Measurements from ENCODE around the gene TIGD6.
"Not testable (repeated sequence)": the region's sequence is repeated elsewhere in the genome, so short reads cannot be mapped to it uniquely, and the experiment has no call there.

TIGD6 gene

DNA sequence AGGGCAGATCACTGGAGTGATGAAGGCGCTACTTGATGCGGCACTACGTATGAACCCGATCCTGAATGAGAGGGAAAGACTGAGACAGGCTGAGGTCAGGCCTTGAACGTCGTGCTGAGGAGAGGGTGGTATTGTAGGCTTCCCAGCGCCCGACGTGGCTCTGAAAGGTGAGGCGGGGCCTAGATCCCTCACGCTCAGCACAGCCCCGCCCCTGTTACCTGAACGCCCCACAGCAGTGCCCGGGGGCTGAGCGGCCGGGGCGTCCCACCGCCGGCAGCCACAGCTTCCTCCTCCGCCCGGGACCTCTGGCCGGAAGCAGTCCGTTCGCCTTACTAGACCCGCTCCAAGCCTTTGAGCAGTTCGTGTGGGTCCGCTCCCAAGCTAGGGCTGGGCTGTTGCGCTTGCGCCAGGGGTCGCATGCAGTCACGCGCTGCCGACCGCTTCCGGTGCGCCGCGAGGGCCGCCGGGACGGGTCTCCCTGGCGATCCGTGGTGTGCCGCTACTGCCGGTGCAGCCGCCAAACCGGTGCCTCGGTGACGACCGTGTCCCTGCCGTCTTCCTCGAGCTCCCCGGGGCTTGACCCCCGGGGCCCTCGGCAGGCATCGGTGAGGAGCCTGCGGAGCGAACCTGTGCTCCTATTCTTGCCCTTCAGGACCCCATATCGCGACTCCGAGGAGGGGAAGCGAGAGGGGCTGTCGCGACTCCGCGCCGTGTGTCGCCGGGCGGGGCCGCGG is at the start of gene TIGD6, which contains the start of gene HMGXB3:
TIGD6 (minus strand) TSS at position 399 of the 734 bp plus-strand sequence. CDS start 4,306 bp downstream, outside the sequence.
HMGXB3 (plus strand) TSS at position 484 of the 734 bp plus-strand sequence. CDS start 4,114 bp downstream, outside the sequence.
- peak; percentile 97 for DNase-seq (ENCODE audit: low spot score)

DNA sequence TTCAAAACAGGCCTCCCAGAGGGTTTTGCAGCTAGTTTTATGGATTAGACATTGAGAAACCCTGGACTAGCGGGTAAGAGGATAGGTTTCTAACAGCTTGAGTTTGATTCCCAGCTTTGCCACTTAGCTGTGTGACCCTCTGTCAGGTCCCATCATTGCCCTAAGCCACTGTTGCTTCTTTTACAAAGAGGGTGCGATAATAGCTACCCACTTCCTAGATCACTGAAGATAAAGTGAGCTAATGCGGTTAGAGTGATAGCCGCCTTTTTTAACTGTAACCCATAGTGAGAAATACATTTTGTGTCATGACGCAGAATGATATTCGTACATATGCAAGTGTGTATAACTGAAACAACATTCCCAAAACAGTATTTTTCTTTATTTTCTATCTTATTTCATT is 45.6 kb upstream of the TIGD6 start:
- no peak for DNase-seq (ENCODE audit: low spot score)

DNA sequence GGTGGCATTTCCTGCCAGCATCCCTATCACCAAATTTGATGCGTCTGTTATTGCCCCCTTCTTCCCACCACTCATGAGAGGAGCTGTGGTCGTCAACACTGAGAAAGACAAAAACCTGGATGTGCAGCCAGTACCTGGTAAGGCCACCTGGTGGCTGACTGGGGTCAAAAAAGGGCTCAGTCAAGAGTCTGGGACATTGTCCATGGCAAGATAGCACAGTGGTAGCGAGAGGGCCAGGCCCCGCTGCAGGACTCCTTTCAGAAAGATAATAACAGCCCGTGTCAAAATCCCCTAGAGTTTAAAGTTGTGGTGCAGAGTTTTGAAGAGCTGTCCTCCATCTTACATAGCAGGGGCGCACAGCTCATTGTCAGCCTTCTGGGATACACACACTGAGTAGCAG is 45.1 kb upstream of the TIGD6 start:
- DNase-seq (ENCODE audit: low spot score): no peak

DNA sequence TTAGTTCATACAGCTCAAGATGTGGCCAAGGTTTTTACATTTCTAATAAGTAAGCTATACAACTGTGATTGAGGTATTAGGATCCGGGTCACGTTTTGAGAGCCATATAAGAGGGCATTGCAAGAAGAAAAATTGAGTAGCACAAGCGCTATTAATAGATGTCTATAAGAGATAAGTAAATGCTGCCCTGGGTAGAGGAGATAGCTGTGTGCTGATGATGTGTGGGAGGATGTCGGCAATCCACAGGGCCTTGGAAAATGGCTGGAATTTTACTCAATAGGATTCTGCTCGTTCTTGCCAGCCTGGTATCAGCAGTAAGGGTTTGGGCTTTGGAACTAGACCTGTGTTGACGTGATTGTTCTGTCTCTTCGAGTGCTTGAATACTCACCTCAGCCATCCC is 44.3 kb upstream of the TIGD6 start:
- no peak for DNase-seq (ENCODE audit: low spot score)

DNA sequence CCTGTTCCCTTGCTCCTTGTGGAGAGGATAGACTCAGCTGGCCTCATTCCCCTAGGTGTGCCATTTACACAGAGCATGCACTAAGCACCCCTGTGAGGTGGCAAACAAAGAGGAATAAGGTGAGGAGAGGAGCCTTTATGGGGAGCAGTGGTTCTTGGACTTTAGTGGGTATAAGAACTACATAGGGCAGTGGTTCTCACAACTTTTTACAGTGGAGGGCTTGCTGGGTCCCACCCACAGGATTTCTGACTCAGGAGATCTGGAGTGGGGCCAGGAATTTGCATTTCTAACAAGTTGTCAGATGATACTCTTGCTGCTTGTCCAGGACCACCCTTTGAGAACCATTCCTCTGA is 43.9 kb upstream of the TIGD6 start:
- peak; percentile 20 for DNase-seq (ENCODE audit: low spot score)

DNA sequence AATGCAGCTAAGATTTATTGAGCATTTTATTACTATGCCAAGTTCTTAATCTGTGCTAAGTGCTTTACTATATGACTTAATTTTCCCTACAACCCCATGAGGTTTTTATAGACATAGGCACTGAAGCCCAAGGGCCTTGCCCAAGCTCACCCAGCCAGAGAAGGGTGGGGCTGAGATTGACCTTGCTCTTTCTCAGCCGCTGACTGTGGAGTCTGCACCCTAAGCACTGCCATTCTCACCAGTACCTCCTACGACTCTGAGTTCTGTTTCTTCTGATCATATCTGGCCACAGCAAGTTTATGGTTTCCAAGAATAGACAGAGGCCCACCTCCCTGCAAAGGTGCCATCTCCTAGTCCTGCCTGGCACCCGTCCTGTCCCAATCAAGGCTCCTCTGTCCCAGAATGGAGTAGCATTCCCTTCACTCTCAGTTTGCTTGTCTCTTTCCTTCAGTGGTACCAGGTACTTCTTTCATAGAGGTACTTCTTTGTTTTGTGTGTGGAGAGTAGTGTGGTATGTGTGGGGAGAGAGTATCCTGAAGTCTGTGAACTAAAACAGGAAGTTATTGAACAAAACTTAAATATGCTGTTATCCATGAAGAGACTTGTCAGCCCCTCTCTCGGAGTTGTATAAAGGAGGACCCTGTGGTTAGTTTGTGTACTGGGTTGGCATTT is 43.3 kb upstream of the TIGD6 start:
- peak; percentile 9 for DNase-seq (ENCODE audit: low spot score)

DNA sequence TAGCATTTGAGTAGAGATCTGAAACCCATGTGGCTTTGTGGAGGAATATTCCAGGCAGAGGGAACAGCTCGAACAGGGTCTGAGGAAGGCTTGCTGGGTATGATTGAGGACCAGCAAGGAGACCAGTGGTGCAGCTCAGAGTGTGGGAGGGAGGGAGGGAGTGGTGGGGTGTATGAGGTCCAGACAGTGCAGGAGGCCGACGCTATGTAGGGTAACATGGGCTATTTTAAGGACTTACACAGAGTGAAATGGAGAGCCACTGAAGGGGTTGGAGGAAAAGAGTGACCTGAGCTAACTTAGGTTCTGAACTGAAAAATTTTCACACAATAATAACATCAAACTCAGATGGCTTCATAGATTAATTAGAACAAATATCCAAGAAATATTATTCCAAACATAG is 42.0 kb upstream of the TIGD6 start:
- no peak for DNase-seq (ENCODE audit: low spot score)

DNA sequence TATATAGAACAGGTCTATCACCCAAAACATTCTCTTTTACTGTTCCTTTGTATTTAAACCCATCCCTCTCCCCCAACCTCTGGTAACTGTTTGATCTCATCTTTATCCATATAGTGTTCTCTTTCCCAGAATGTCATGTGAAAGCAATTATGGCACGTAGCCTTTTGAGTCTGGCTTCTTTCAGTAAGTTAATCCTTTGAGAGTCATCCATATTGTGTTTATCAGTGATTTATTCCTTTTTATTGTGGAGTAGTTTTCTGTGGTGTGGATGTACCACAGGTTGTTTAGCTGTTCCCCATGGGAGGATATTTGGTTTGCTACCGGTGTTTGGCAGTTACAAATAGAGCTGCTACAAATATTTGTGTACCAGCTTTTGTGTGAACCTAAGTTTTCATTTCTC is 38.1 kb upstream of the TIGD6 start:
- no peak for DNase-seq (ENCODE audit: low spot score)

DNA sequence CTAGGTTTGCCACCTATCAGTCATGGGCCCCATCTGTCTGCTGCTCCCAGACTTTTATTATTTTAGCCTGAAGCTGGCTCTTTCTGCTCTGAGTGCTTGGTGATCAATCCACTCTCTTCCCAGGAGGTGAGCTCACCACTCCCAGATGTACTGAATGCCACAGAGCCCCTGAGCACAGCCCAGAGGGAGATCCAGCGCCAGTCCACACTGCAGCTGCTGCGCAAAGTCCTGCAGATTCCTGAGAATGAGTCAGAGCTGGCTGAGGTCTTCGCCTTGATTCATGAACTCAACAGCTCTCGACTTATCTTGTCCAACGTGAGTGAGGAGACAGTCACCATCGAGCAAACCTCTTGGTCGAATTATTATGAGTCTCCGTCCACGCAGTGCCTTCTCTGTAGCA is 36.1 kb upstream of the TIGD6 start:
- DNase-seq (ENCODE audit: low spot score): peak; percentile 37

DNA sequence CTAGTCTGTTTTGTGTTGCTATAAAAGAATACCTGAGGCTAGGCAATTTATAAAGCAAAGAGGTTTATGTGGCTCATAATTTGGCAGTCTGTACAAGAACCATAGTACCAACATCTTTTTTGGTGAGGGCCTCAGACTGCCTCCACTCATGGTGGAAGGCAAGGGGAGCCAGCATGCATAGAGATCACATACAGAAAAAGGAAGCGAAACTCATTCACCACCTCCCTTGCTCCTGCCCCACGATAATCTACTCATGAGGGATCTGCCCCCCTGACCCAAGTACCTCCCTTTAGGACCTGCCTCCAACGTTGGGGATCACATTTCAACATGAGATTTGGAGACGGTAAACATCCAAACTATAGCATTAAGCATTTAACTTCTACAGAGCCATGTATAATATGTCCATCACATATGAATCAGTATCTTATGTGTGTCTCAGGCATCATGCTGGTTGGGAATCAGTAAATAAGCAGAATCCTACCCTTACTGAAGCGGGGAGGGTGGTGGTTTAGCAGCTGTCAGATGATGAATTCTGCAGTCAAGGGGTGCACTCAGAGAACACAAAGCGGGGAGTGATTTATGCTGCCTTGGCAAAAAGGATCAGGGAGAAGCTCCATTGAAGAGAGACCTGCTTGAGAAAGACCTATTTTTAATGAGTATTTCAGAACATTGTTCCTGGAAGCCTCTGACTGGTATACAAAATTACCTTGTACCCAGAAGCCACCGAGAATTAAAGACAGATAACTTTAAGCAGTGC is 34.9 kb upstream of the TIGD6 start:
- DNase-seq (ENCODE audit: low spot score): no peak

DNA sequence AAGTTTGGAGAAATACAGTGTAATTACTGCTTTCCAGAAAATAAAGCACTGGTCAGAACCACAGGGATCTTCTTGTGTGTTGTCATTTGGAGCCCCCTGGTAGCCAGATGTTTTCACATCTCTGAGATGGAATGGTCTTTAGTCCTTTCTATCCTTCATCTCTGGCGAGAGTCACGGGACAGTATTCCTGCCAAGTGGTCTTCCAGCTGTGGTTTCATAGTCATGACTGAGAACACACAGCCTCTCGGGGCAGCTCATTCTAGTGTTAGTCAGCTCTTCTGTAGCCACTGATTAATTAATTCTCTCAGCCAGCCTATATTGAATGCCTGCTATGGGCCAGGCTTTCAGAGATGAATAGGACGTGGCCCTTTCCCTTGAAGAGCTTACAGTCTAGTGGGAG is 34.2 kb upstream of the TIGD6 start:
- peak; percentile 34 for DNase-seq (ENCODE audit: low spot score)

DNA sequence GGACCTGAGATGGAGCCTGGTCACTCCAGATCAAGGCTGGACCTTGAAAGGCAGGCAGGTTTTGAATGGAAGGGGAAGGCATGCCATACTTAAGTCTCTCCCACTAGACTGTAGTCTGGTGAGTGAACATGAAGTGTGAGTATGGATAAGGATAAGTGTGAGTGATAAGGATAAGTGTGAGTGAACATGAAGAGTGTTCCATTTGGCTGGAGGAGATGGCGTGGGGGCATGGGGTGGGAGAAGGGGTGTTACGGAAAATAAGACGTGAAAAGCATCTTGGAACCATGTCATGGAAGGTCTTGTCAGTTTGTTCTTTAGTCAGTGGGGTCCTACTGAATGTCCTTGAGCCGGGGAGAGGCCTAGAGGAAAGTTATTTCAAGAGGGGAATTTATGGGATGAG is 32.9 kb upstream of the TIGD6 start:
- DNase-seq (ENCODE audit: low spot score): no peak

DNA sequence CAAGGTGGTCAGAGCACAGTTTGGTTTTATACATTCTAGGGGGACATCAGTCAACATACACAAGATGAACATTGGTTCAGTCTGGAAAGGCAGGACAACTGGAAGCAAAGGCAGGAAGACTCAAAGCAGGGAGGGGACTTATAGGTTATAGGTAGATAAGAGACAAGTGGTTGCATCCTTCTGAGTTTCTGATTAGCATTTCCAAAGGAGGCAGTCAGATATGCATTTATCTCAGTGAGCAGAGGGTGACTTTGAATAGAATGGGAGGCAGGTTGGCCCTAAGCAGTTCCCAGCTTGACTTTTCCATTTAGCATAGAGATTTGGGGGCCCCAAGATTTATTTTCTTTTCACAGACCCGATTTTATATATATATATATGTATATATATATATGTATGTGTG is 27.6 kb upstream of the TIGD6 start:
- DNase-seq (ENCODE audit: low spot score): not testable (repeated sequence)

DNA sequence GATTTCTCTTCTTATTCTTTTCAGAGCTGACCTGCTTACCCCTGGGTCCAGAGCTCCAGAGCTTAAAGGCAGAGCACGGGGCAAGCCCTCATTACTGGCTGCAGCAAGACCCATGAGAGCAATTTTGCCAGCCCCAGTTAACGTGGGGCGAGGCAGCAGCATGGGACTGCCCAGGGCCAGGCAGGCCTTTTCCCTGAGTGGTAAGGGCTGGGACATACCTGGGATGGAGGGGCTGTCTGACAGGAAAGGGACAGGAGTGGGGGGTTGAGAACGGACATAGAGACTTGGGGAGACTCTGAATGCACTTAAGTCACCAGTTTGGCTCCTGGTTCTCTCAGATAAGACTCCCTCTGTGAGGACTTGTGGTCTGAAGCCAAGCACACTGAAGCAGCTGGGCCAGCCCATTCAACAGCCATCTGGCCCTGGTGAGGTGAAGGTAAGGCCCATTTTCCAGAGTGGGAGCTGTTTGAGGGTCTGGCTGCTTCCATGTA is 26.3 kb upstream of the TIGD6 start:
- DNase-seq (ENCODE audit: low spot score): no peak

DNA sequence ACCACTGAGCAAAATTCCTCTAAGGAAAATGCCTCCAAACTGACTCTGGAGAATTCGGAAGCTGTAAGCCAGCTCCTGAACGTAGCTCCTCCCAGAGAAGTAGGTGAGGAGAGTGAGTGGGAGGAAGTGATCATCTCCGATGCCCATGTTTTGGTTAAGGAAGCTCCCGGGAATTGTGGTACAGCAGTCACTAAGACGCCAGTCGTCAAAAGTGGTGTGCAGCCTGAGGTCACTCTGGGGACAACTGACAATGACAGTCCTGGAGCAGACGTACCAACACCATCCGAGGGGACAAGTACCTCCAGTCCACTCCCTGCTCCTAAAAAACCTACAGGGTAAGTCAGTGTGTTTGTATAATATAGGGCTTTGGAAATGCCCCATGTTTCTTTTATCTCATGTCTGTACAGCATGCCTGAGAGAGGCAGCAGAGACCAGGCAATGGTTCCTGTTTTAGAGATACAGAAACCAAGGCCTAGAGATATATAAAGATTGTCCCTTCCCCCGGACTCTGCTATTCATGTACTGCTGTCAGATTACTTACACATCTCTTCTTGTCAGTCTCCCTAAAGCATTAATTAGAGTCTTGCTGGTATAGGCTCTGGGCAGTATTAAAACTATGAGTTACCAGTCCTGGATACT is 24.0 kb upstream of the TIGD6 start:
- DNase-seq (ENCODE audit: low spot score): no peak

DNA sequence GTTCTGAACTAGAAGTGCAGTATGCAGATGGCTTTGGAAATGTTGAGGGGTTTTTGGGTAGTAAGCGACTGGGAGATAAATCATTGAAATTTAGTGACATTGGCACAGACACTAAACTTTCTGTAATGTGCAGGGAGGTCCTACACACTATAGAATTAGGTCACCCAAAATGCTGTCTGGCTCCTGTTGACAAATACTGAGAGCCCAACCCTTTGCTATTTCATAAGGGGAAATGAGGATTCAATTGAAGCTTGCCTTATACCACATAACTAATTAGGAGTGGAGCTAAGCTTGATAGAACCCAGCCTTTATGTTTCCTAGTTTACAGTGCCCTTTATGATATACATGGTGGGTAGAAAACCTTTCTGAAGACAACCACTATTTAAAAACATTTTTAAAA is 22.7 kb upstream of the TIGD6 start:
- DNase-seq (ENCODE audit: low spot score): no peak

DNA sequence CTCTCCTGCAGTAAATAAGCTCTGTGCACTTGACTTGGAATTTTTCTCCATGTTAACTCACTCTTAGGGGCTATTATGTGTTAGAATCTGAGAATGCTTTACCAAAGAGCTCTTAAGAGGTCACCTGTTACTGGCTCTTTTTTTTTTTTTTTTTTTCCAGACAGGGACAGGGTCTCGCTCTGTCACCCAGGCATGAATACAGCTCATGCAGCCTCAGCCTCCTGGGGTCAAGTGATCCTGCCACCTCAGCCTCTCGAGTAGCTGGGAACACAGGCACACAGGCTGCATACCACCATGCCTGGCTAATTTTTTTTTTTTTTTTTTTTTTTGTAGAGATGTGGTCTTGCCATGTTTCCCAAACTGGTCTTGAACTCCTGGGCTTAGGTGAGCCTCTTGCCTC is 22.2 kb upstream of the TIGD6 start:
- DNase-seq (ENCODE audit: low spot score): peak; percentile 84

DNA sequence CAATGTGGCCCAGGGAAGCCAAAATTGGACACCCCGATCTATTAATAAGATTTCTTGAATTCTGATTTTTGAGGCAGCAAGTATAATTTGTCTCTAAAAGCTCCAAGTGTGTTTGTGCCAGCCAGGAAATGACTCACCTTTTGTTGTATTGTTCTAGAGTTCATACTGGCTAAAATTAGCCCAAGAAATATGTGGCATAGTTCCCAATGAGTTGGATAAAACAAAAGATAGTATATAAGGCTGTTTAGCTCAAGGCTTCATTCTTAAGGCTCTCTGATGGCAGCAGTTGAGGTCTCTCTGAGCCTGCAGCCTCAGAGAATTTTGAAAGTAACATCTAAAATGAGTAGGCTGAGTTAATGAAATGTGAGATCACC is 21.7 kb upstream of the TIGD6 start:
- DNase-seq (ENCODE audit: low spot score): peak; percentile 86

DNA sequence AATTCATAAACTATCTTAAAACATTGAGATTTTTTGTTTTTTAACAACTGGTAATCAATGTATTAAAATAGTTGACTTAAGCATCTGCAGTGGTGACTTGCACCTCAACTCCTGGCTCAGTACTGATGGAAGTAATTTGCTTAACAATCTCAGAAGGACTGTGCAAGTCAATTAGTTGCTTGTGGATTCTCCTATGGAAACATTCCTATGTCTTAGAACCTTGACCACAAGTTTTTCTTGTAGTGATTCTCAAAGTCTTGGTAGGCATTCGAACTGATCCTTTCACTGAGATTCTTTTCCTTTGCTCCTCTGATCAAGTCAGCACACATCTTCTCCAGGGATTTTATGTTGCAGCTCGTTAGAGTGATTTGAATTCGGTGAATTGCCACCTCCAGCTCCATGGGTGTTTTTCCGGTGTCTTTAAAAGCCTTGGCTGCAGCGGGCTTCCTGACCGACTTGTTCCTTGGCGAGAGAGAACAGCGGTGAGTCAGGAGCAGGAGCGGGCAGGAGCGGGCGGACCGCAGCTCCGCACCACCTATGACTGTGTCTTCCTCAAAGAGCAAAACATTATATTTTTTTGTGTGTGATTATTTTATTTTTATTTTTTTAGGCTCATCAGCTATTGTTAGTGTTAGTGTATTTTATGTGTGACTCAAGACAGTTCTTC is 21.2 kb upstream of the TIGD6 start:
- DNase-seq (ENCODE audit: low spot score): peak; percentile 53

DNA sequence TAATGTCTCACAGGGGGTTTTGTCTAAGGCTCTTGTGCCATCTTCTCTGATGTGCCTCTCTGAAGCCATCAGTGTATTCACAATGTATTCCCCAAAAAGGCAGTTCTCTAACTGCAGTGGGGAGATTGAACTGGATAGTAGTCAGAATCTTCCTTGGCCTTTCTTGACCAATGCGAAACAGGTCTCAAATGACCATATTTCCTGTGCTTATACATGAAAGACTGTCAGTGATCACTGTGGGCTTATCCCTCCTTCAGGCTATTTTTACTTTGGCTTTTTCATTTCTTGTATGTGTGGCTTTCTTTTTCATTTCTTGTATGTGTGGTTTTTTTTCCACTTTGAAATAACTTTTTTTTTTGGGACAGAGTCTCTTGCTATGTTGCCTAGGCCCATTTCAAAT is 19.8 kb upstream of the TIGD6 start:
- DNase-seq (ENCODE audit: low spot score): no peak

DNA sequence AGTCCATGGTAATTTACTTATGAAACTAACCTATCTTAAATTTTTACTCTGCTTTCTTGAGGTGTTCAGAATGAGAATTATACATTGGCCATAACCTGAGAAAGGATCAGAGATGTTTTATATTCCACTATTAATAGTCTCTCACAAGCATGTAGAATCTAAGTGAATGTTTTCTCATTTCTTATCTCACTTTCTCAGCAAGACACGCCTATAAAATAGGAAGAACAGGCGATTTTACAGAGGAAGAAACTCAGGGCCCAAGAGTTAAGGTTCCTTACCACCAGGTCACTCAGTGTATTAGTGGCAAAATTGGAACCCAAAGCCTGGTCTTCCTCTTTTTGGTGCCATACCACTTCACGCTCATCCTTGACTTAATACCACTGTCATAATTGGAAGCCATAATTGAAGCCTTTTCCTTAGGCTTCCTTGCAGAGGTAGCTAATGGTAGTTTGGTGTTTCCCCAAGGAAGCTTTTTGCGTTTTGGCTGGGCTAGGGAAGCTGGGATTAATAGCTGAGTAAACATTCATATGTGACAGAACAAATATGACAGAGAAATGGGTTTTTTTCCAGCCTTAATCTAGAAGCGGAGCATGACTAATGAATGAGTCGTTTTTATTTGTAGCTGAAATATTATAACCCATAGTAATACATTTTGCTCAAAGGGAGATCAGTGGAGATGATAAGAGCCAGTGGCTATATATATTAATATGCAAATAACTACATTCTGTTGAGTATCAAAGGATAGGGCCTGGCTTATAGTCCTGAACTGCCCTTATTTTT is 17.0 kb upstream of the TIGD6 start:
- DNase-seq (ENCODE audit: low spot score): no peak

Data from kidney tubule cell (primary cell).